PFSK-1 (cell line): ENCODE data around the gene NIF3L1. TPM values are rescaled to one million over a fixed set of nuclear protein-coding genes. Genes with fewer than 3 reads are reported as not detected.

Source experiments
- FOXP2 ChIP-seq: optimal IDR thresholded peaks from 2 replicates; pipeline ENCODE3; 2011; ENCODE audit warnings: borderline replicate concordance, control low read depth, inconsistent platforms; ENCODE audit not compliant: insufficient read depth; ENCODE audit errors: extremely low read length, extremely low read depth
- POLR2AphosphoS5 ChIP-seq: IDR thresholded peaks from 2 replicates; pipeline ENCODE4 v1.6.1; 2012; ENCODE audit warnings: low read depth, mild to moderate bottlenecking, control low read depth, low read length, moderate library complexity
- REST ChIP-seq, 2 experiments: IDR thresholded peaks; 2 replicates each; pipeline versions ENCODE4 v1.6.1 to v1.8.0; 2011 to 2012; ENCODE audit warnings: low read depth in 2 of 2, low read length in 2 of 2, control low read depth in 1 of 2, inconsistent platforms in 1 of 2, mild to moderate bottlenecking in 1 of 2, moderate library complexity in 1 of 2; ENCODE audit not compliant: insufficient read depth in 1 of 2
- SIN3A ChIP-seq: IDR thresholded peaks from 2 replicates; pipeline ENCODE4 v1.6.1; 2012; ENCODE audit warnings: mild to moderate bottlenecking, low read length, moderate library complexity, borderline replicate concordance; ENCODE audit not compliant: insufficient read depth
- TAF1 ChIP-seq: IDR thresholded peaks from 2 replicates; pipeline ENCODE4 v1.6.1; 2012; ENCODE audit warnings: low read length, control low read depth, borderline replicate concordance; ENCODE audit not compliant: insufficient read depth
- polyA plus RNA-seq: library from polyadenylated mRNA; unstranded; fragments of >200 nt; gene quantifications from one replicate; pipeline ENCODE4 v1.2.1, GENCODE V29; 2012; ENCODE audit warnings: low read depth, missing spikeins; ENCODE audit not compliant: insufficient read length

Gene NIF3L1
- polyA plus RNA-seq = 11.9 TPM

GRCh38 chr2:200888704-200889625, at the start of gene NIF3L1, which contains the start of gene PPIL3:
Gene NIF3L1 (plus strand): TSS chr2:200889371. CDS start chr2:200891944, 2,573 bp downstream.
Gene PPIL3 (minus strand): TSS chr2:200889077. CDS start chr2:200887615, 1,462 bp downstream.
- TF ChIP-seq POLR2AphosphoS5 (peak; percentile 61; the same call in 1 of the 2 replicates), TAF1 (peak; percentile 57; the same call in 1 of the 2 replicates), SIN3A (no peak), REST (IDR thresholded peaks at IDR 0.05; ENCODE audit: insufficient read depth in 1 of 2, low read depth in 2 of 2, low read length in 2 of 2) (no peak; a peak in 1 of 4 replicates), FOXP2 (no peak)

DNA sequence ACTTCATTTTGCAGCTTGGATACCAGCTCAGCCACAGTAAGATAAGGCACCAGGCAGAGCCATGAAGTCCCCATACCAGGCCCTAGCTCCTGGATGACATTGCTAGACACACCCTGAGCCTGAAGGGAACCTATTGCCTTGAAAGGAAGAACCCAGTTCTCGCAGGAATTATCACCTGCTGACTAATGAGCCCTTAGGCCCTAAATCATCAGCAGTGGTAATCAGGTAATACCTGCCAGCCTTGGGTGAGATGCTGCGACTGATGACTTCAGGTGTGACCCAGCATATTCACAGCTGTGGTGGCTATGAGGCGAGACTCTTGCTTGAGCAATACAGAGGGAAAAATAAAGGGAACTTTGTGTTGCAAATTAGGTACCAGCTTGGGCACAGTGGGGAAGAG, 49.7 kb upstream of the NIF3L1 start:
- TF ChIP-seq SIN3A (no peak), FOXP2 (no peak), TAF1 (no peak), POLR2AphosphoS5 (no peak), REST (IDR thresholded peaks at IDR 0.05; ENCODE audit: insufficient read depth in 1 of 2, low read depth in 2 of 2, low read length in 2 of 2) (no peak)

DNA sequence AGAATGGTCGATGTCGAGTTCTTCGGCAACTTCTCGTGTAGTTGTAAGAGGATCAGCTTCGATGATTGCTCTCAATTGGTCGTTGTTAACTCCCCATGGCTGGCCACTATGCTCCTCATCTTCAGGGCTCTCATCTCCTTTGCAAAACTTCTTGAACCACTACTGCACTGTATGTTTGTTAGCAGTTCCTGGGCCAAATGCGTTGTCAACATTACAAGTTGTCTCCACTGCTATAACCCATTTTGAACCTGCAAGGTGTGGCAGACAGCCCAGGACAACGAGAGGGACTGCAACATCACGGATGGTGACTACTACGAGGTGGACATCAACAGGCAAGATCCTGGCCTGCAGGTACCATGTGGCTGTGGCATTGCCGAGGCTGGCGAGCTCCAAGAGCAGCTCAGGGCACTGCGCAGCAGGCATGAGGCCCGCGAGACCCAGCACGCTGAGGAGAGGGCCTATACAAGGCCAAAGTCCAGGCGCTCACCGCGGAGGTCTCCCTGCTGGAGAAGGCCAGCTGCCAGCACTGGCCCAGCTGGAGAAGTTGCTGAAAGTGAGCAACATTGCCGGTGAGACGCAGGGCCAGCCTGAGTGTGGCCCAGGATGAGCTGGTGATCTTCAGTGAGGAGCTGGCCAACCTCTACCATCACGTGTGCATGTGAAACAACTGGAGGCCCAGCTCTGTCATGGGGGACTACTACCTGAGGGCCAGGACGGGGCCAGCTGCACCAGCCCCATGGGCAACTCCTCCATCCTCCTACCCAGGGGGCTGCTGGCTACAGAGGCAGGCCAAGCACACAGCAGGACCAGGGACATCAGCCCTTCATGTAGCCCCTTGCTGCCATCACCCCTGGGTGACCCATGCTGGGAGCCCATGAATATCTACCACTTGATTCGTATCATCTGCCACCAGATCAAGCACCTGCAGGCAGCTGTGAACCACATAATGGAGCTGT, 44.9 kb upstream of the NIF3L1 start:
- TF ChIP-seq POLR2AphosphoS5 (no peak), FOXP2 (no peak), REST (IDR thresholded peaks at IDR 0.05; ENCODE audit: insufficient read depth in 1 of 2, low read depth in 2 of 2, low read length in 2 of 2) (no peak), SIN3A (no peak), TAF1 (no peak)

DNA sequence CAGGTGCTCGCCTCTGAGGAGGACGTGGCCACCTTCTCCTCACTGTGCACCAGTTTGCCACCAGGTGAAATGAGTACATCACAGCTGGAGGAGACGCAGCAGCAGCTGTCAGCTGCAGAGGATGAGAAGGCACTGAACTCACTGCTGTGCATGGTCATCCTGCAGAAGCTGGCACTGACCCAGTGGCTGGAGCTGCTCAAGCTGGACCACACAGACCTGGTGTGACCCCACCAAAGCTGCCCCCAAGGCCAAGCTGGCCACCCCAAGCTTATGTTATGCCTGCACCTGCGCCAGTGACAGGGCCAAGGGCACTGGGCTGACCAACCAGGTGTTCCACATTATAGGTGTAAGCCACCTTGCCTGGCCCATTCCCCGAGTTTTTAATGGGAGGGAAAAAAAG, 44.0 kb upstream of the NIF3L1 start:
- TF ChIP-seq FOXP2 (no peak), POLR2AphosphoS5 (no peak), SIN3A (no peak), TAF1 (no peak), REST (IDR thresholded peaks at IDR 0.05; ENCODE audit: insufficient read depth in 1 of 2, low read depth in 2 of 2, low read length in 2 of 2) (no peak)
